Astrocyte (in vitro differentiated cells and primary cell): ENCODE results near the gene METTL14. TPM values are rescaled to one million over a fixed set of nuclear protein-coding genes. Genes with fewer than 3 reads are reported as not detected.

Experiments
- DNase-seq: peaks from one replicate; pipeline ENCODE4 v3.0.0-alpha.2; 2010; ENCODE audit warnings: low read depth
- FAIRE-seq: peaks from 2 replicates; lab custom pipeline; 2011; peaks lifted over from hg19 to GRCh38; lab: Jason Lieb, UNC
- H2AFZ ChIP-seq: 2 replicates; pipeline ENCODE4 v1.6.0; 2012; ENCODE audit warnings: low read depth, low read length, inconsistent platforms
- H3K27ac ChIP-seq: 2 replicates; pipeline ENCODE4 v1.5.1; 2011; ENCODE audit warnings: low read depth, low read length, inconsistent platforms
- H3K27me3 ChIP-seq: 2 replicates; pipeline ENCODE4 v1.6.0; 2011; ENCODE audit warnings: low read length, inconsistent platforms; ENCODE audit not compliant: insufficient read depth
- H3K36me3 ChIP-seq: 2 replicates; pipeline ENCODE4 v1.5.1; 2011; ENCODE audit warnings: low read length, inconsistent platforms; ENCODE audit not compliant: insufficient read depth
- H3K4me1 ChIP-seq: 2 replicates; pipeline ENCODE4 v1.5.1; 2011; ENCODE audit warnings: low read length, inconsistent platforms; ENCODE audit not compliant: insufficient read depth
- H3K4me2 ChIP-seq: 2 replicates; pipeline ENCODE4 v1.6.0; 2012; ENCODE audit warnings: low read length, inconsistent platforms
- H3K4me3 ChIP-seq: 2 replicates; pipeline ENCODE4 v1.5.1; 2011; ENCODE audit warnings: low read depth, mild to moderate bottlenecking, low read length, inconsistent platforms; ENCODE audit not compliant: insufficient read depth
- H3K79me2 ChIP-seq: 2 replicates; pipeline ENCODE4 v1.6.0; 2012; ENCODE audit warnings: mild to moderate bottlenecking, low read length, inconsistent platforms; ENCODE audit not compliant: insufficient read depth
- H3K9ac ChIP-seq: 2 replicates; pipeline ENCODE4 v1.6.0; 2012; ENCODE audit warnings: mild to moderate bottlenecking, low read length, inconsistent platforms
- H3K9me3 ChIP-seq: 2 replicates; pipeline ENCODE4 v1.5.1; 2012; ENCODE audit warnings: low read depth, mild to moderate bottlenecking, low read length, inconsistent platforms; ENCODE audit not compliant: insufficient read depth
- H4K20me1 ChIP-seq: 2 replicates; pipeline ENCODE4 v1.6.0; 2012; ENCODE audit warnings: low read length, inconsistent platforms; ENCODE audit not compliant: insufficient read depth
- H3K27ac Mint-ChIP-seq: one replicate; pipeline ENCODE4 v1.8.0; 2021; ENCODE audit warnings: mild to moderate bottlenecking, mixed read lengths; ENCODE audit not compliant: unreplicated experiment
- H3K27me3 Mint-ChIP-seq: one replicate; pipeline ENCODE4 v1.8.0; 2021; ENCODE audit warnings: low read depth, mixed read lengths; ENCODE audit not compliant: unreplicated experiment
- H3K36me3 Mint-ChIP-seq: one replicate; pipeline ENCODE4 v1.8.0; 2021; ENCODE audit warnings: low read depth, mixed read lengths; ENCODE audit not compliant: unreplicated experiment
- H3K4me1 Mint-ChIP-seq: one replicate; pipeline ENCODE4 v1.8.0; 2021; ENCODE audit warnings: low read depth, mixed read lengths; ENCODE audit not compliant: unreplicated experiment
- H3K4me3 Mint-ChIP-seq: one replicate; pipeline ENCODE4 v1.8.0; 2021; ENCODE audit warnings: mild to moderate bottlenecking, moderate library complexity, mixed read lengths; ENCODE audit not compliant: unreplicated experiment
- H3K9me3 Mint-ChIP-seq: one replicate; pipeline ENCODE4 v1.8.0; 2021; ENCODE audit warnings: mild to moderate bottlenecking, mixed read lengths; ENCODE audit not compliant: unreplicated experiment
- EZH2 ChIP-seq: IDR thresholded peaks from 2 replicates; pipeline ENCODE4 v1.6.1; 2012; ENCODE audit warnings: mild to moderate bottlenecking, low read length, inconsistent platforms; ENCODE audit not compliant: insufficient read depth
- total RNA-seq: library from RNA; stranded (reverse); gene quantifications from 2 replicates; pipeline ENCODE4 v1.2.1, GENCODE V29; 2021
- TF ChIP-seq, protein P1 (sequence below): IDR thresholded peaks from 2 replicates; pipeline ENCODE4 v1.5.1; 2011; ENCODE audit warnings: low read depth, mild to moderate bottlenecking, inconsistent platforms, low read length, moderate library complexity; ENCODE audit not compliant: insufficient read depth

Gene METTL14
- total RNA-seq, 1 donor from 2014 or later = 35.2 TPM

DNA sequence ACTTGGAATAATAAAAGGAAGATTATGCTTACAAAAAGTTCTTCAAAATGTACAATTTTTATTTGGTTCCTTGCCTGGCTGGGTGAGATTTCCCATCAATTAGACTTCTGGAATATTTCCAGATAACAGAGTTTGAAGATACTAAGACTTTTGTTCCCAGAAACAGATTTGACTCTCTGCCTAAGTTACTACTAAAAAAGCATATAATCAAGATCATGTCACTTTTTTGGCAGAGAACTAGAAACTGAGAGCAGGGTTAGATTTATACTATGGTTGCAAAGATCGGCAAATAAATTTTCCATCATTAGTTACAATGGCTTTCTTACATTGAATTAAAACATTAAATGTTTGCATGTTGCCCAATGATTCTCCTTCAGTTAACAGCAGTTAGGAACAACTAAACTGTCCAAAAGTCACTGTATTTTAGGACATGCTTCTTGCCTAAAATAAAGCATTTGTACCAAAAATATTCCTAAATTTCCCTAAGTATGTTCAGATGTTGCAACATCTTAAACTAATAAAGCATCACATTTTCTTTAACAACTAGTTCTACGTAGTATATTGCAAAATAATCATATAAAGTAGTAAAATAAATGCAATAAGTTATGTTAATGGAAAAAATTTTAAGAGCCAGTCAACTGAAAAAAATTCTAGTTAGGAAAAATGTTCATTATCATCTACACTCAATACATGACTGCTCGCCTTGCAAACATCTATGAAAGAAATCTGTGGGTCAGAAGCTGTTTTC is 77.7 kb downstream of the METTL14 start:
- peaks cover 32% of the 10 kb centered on the region for H3K4me1 Mint-ChIP-seq
- H3K79me2 ChIP-seq = peaks cover 75% of the 10 kb centered on the region
- no peak overlapping the region for H3K4me3 ChIP-seq
- no peak for TF ChIP-seq EZH2
- TF ChIP-seq, protein P1, sequence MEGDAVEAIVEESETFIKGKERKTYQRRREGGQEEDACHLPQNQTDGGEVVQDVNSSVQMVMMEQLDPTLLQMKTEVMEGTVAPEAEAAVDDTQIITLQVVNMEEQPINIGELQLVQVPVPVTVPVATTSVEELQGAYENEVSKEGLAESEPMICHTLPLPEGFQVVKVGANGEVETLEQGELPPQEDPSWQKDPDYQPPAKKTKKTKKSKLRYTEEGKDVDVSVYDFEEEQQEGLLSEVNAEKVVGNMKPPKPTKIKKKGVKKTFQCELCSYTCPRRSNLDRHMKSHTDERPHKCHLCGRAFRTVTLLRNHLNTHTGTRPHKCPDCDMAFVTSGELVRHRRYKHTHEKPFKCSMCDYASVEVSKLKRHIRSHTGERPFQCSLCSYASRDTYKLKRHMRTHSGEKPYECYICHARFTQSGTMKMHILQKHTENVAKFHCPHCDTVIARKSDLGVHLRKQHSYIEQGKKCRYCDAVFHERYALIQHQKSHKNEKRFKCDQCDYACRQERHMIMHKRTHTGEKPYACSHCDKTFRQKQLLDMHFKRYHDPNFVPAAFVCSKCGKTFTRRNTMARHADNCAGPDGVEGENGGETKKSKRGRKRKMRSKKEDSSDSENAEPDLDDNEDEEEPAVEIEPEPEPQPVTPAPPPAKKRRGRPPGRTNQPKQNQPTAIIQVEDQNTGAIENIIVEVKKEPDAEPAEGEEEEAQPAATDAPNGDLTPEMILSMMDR = no peak
- H3K27ac ChIP-seq = no peak overlapping the region
- no peak overlapping the region for H3K4me3 Mint-ChIP-seq
- DNase-seq (peak; percentile 64), FAIRE-seq (no peak)
- peaks cover 16% of the 10 kb centered on the region for H3K36me3 Mint-ChIP-seq
- no peaks in the 10 kb centered on the region for H3K27me3 ChIP-seq
- H3K9ac ChIP-seq = no peak overlapping the region
- no peaks in the 10 kb centered on the region for H3K27me3 Mint-ChIP-seq
- peaks cover 32% of the 10 kb centered on the region for H3K4me1 ChIP-seq
- H4K20me1 ChIP-seq = peaks cover 53% of the 10 kb centered on the region
- no peaks in the 10 kb centered on the region for H3K9me3 Mint-ChIP-seq
- H3K4me2 ChIP-seq = no peak overlapping the region
- H3K9me3 ChIP-seq = no peaks in the 10 kb centered on the region
- no peak overlapping the region for H3K27ac Mint-ChIP-seq
- peaks cover 79% of the 10 kb centered on the region for H3K36me3 ChIP-seq
- H2AFZ ChIP-seq = no peak overlapping the region

Other genes with a start within 250 kb of the METTL14 start
- gene SEC24D, start 150.7 kb downstream of the METTL14 start, total RNA-seq = 187 and 188 TPM in 2 replicates
- gene SYNPO2, start 203.5 kb downstream of the METTL14 start, total RNA-seq = 4.2 and 4.7 TPM in 2 replicates